HG03521 (cell line): ENCODE results near the gene TNS3.
"Not testable (repeated sequence)": the region's sequence is repeated elsewhere in the genome, so short reads cannot be mapped to it uniquely, and the experiment has no call there.

ENCODE experiments used
- ATAC-seq: cut with Tn5 transposase; IDR thresholded peaks from one replicate; pipeline ENCODE4 v1.9.1; 2021; ENCODE audit warnings: mild to moderate bottlenecking, moderate library complexity; ENCODE audit not compliant: unreplicated experiment

The TNS3 gene

DNA sequence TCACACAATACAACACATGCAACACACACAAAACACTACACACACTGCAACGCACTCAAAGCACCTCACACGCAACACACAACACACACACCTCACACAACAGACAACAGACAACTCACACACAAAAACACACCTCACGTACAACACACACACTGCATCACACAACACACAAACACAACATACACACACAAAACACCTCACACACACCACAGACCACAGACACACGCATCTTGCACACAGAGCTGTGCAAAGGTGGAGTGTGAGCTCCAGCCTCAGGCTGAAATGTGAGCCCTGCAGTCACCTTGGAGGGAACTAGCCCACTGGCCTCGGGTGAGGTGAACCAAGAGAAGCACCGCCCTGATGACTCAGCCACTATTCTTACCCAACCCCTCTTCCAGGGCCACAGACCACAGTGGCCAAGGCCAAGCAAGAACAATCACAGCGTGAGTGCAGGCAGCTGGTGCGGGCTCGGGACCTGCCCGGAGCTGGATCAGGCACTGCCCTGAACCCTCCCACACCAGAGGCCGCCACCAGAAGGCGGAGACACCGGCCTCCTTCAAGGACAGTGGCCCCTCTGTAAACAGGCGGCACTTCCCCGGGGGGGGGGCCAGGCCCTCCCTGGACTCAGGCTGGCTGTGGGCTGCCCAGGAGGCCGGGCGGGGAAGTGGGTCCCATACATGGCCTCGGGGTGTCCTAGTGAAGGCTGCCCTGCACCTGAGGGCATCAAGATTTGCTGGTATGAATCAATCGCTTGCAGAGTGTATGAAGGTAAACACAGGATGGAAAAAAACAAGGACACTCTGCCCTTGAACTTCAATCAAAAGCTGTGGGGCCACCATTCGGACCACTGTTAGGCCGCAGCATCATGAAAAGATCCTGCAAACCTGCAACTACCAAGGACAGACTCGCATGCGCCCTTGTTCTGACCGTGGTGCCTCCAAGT is 106.7 kb downstream of the TNS3 start:
- peak; percentile 75 for ATAC-seq

DNA sequence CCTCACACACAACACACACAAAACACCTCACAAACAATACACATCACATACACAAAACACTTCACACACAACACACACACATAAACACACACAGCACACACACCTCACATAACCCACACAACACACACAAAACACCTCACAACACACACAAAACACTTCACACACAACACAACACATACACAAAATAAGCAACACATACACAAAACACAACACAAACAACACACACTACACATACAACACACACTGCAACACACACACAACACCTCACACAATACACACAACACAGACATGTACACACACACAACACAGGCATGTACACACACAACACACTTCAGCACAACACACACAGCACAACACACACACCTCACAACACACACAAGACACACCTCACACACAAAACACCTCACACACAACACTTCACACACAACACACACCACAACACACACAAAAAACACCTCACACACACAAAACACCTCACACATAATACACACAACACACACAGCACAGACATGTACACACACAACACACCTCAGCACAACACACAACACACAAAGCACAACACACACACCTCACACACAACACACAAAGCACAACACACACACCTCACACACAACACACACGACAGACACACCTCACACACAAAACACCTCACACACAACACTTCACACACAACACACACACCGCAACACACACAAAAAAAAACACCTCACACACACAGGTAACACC is 107.5 kb downstream of the TNS3 start:
- ATAC-seq = no peak

DNA sequence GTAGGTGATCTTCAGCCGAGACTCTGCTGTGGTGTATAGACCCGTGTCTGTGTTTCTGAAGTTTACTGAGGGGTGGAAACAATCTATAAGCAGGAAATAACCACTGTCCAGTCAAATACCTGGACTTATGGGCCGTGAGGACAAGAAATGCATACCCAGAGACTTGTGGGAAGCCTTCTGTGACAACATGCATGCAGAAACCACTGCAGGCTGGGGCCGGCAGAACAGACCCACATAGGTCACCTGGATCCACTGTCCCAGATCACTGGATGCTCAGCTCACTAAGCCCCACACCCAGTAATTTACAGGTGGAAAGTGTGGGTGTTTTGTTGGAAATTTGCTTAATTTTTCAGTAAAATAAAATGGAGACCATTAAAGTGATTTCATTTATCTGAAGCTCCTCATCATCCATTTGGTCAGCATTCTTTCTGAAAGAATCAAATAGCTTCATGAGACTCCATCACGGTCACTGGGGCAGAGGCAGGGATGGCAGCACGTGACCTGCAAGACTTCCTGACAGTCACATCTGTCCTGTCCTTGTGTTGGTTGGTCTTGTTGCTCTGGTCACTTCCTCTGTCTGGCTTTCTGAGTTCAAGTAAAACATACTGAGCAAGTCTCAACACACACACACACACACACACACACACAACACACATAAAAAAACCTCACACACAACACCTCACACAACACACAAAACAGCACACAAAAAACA is 108.3 kb downstream of the TNS3 start:
- no peak for ATAC-seq

DNA sequence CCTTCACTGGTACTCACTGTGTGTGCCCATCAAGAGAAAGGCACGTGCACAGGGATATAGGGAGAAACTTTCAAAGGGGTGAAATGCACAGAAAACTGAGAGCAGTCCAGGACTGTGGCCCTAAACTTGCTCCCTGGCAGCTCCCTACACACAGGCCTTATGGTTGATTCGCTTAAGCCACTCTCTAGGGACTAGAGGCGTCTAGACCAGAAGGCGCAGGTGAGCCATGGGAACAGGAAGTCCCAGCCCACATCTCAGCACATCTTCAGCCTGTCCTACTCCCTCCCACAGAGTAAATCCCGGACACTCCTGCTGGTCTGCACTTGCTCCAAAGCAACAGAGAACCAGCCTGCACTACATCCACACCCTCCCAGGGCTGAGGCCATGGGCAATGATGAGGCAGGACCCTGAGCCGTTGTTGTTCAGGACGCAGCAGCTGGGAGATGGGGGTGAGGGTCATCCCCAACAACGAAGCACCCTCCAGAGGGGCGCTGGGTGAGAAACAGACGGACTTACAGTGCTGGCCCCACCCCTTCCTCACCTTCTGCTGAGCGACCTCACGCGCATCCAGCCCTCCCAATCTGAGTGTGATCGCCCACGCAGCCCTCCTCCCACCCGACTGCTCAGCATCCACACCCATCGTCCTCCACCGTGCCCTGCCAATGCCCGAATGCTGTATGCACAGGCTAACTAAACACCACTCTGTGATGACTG is 109.3 kb downstream of the TNS3 start:
- ATAC-seq = no peak

DNA sequence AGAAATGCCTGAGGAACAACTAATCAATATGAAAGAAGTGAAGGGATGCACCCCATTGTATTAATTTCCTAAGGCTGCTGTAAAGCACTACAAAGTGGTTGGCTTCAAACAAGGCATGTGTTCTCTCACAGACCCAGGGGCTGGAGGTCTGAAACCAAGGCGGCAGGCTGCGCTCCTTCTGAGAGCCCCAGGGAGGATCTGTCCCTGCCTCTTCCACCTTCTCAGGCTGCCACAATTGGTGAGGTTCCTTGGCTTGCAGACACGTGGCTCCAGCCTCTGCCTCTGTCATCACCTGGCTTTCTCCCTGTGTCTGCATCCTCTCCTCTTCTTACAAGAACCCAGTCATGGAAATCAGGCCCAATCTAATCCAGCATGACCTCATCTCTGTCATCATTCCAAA is 110.1 kb downstream of the TNS3 start:
- ATAC-seq = no peak

DNA sequence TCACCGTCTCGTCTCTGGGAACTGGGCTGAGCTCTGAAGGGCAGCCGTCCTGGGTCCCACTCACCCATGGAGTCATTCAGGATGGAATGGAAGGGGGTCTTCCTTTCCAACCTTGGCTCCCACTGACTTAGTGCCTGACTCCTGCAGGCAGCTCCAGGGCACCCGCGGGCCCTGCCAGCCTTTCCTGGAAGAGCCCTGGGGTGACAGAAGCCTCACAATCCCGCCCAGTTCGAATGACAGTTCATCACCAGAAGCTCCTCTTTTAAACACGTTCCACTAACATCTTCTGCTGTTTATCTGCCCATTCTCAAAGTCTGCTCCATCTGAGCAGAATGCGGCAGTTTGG is 110.6 kb downstream of the TNS3 start:
- no peak for ATAC-seq

DNA sequence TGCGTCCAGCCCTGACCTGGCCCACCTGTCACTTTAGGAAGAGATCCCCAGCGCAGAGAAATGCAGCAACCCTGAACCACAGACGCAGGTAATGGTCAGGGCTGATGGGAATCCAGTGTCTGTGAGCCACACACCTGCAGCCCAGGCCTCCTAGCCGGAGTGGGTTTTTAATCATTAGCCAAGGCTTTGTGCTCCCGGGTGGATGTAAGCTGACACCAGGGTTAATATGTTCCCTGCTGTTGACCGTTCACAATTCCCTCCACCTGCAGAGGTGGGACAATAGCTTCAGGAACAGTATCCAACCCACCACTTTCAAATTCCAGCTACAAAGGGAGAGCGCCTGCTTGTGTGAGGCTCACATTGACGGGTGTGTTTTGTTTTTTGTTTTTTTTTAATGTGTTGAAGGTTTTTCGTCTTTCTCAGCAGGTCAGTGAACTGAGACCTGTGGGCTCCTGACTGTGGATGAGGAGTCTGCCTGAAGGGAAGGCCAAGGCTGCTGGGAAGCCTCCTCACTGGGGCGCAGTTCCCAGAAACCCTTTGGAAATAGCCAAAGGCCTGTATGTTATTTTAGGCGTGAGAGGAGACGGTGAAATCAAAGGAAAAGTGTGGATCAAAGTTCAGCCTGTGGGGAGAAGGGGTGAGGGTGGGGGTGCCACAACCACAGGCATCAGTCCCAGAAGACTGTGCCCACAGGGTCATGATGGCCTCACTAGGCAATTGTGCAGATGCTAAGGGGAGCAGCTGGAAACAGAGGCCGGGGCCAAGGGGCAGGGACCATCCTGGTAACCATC is 111.1 kb downstream of the TNS3 start:
- no peak for ATAC-seq

DNA sequence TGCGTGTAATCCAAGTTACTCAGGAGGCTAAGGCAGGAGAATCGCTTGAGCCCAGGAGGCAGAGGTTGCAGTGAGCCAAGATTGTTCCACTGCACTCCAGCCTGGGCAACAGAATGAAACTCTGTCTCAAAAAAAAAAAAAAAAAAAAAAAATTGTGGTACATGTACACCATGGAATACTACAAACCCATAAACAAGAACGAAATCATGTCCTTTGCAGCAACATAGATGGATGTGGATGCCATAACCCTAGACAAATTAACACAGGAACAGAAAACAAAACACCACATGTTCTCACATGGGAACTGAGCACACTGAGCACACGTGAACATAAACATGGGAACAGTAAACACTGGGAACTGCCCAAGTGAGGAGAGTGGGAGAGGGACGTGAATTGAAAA is 112.1 kb downstream of the TNS3 start:
- not testable (repeated sequence) for ATAC-seq

DNA sequence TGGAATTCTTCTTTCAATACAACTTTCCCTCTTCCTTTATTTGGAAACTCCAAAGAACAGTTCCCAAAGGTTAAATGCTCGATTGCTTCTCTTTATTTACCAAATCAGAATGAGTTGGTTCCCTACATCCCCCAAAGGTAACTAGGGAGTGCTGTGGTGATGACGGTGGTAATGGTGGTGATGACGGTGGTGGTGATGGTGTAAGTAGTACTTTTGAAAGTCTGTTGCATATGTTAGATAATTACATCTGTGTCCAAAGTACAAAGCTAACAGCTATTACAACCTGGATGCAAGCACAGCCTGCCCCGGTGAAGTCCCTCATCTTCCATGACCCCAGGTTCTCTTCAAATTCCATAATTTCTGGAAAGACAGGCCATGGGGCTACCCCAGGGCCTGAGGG is 115.1 kb downstream of the TNS3 start:
- no peak for ATAC-seq

DNA sequence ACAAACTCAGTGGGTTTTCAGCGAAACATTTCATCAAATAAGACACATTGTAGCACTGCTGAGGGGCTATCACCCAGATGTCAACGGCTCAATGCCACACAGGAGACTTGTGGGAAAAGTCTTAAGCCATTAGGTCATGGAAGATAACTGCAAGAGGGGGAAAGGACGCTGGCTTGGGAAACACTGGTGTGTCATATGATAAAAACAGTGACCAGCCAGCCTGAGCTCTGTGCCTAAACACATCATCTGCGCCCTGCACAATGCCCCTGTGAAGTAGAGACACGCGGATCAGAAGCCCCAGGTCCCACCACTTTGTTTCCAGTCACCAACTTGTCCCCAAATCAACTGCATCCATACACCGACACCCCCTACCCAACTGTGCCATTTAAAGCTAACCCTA is 116.7 kb downstream of the TNS3 start:
- no peak for ATAC-seq

DNA sequence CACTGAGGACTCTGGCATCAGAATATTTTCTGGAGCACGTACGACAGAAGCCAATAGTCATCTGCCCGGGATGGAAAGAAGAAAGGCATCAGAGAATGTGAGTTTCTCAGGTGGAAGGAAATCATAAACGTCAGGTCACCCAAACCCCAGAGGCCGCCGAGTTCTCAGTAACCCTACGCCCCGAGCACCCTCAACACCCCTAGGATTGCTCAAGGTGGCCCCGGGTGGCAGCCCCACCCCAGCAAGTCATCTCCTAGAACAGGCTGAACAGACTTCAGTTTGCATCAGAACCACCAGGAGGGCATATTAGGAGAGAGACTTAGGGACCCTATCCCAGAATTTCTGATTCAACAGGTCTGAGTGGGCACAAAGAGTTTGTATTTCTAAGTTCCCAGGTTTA is 117.6 kb downstream of the TNS3 start:
- no peak for ATAC-seq

DNA sequence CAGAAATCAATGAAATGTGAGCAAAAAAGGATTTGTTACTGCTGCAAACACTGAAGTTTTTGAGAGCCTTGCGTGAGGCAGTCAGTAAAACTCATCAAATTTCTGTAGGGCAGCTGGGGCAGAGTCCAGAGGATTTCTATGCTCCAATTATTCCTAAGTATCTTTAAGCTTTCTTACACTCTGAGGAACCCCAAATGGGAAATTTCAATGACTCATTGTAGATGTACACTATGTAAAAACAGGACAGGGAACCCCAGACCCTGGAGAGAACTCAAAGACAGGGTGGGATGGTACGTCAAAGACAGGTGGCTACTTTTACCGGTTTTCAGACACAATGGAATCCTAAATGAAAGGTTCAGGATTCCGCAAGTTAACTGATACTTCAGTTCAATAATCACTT is 120.2 kb downstream of the TNS3 start:
- ATAC-seq = no peak

DNA sequence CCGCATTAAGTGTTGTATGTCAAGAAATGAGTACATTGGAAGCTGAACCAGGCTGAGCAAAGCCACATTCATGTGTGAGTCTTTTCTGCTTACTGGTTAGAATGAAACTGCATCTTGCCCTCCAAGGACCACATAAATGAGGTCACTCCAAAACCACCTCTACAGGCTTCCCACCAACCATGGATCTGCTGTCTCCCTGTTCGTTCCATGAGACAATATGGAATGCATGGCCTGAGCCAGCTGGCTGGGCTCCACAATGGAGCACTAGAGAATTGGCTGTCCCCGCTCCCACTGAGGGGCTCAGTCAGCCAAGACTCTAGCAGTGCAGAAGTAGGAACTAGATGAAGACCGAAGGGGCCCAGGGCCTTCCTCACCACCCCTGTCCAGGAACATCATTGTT is 120.8 kb downstream of the TNS3 start:
- ATAC-seq = no peak

DNA sequence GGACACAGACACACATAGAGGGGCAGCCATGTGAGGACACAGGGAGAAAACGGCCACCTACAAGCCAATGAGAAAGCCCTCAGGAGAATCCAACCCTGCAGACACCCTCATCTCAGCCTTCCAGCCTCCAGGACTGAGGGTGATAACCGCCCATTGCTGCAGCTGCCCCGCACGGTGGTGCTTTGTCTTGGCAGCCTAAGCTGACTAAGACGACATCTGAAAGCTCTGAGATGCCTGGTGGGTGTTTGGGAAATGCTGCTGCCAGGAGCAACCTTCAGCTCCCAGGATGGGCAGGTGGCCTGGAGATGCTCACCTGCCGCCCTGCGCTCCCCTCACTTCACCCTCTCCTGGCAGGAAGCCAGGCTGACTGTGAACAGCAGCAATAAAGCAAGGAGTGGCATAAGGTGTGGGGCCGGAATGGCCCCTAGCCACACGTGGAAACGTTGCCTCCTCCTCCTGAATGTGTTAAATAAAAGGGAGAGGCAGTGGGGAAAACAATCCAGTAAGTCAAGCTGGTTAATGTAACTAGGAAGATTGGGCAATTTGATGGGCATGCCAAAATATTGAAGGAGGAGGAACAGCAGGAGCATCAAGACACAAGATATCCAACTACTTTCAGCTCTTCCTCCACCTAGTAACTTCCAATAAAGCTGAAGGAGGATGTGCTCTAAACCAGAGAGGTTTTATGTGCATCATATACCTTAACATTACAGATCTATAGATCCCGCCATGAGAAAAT is 121.5 kb downstream of the TNS3 start:
- ATAC-seq = no peak

DNA sequence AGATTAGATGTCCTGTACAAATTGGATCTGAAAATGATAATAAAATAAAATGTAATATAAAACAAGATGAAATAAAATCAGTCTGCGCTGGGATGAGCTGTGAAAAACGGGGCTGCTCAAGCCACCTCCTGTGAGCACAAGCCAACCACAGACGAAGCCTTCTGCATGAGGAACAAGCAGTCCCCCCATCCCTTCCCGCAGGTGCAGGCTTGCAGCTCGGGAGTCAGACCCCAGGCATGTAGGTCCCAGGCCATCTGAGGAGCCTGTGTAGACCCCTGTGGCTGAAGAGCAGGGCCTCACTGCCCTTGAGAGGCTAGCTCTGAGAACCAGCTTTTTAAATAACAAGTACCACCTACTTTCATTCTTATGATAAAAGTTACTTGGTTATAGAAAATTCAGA is 123.4 kb downstream of the TNS3 start:
- ATAC-seq = no peak

DNA sequence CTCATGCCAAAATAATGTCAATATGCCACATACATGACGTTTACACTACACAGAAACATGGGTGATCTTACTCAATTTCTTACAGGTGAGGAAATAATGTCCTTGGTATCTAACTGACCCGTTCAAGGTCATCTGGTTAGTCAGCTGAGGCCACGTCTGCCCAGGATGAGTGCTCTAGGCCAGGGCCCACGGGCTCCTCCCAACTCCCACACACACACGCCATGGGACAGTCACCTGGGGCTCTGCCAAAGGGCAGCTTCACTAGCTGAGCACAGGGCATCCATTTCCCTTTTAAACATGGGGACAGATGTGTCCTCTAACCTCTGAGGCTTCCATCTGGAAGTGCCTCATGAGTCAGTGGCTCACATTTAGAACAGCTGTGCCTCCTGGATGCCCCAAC is 123.9 kb downstream of the TNS3 start:
- no peak for ATAC-seq

DNA sequence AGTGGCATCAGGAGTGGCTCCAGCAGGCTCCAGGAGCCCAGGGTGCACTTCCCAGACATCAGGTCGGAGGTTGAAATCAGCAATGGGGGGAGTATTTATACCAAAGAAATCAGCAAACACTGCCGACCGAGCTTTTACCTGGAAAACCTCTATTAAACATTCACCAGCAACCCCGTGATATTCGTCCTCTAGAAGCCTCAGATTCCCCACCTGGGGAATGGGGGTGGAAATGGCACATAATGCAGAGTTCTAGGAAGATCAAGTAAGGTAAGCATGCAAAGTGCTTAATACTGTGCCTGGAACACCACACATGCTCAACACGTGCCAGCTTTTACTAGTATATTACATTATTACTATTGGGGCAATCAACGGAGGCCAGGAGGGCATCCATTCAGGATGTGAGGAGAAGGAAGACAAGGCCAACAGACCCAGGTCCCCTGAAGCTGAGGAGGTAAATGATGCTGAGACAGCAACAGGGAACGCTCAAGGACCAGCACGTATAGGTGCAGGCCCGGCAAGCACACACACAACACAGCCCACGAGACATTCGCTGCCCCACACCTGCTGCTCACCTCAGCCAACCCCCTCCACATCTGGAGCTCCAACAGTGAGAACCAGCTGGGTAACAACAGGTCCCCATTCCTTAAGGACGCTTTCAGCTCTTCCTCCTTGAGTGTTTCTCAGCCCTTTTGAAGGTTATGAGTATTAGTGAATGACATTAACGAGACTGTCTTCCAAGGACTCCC is 125.5 kb downstream of the TNS3 start:
- ATAC-seq = no peak

DNA sequence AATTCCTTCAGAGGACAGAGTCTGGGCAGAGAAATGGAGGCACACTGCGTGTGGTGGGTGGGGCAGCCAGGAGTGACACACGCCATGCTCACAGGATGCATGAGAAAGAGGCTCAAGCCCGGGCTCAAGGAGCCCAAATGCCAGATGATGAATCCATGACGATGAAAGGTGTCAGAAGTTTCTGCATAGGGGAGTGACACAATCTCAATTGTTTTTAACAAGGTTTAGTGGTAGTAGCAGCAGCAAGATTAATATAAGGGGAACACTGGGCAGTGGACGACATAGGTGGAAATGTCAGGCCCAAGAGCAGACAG is 126.1 kb downstream of the TNS3 start:
- no peak for ATAC-seq
